ENCODE data around the gene BLNK.

BLNK gene

DNA sequence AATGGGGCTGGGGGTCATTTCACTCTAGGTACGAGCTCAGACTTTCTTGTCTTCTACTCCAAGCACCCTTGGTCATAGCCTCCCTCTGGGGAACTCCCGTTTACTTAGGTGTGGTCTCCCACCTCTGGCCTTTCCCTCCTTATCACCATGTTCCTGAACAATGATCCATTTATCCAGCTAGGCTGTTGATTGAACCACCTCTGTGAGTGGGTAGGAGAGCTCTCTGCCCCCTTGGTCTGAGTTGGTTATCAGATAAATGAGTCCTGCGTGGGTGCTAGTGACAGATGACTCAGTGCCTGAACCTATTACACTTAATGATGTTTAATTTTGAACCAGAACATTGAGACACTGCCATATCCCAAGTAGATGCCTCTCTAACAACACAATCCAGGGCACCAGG lies 9.4 kb downstream of the BLNK start:
- peak; percentile 28 for DNase-seq (ENCODE audit: low spot score)

GRCh38 chr10:96261132-96261531 lies 10.2 kb downstream of the BLNK start:
- no peak for DNase-seq (ENCODE audit: low spot score)

DNA sequence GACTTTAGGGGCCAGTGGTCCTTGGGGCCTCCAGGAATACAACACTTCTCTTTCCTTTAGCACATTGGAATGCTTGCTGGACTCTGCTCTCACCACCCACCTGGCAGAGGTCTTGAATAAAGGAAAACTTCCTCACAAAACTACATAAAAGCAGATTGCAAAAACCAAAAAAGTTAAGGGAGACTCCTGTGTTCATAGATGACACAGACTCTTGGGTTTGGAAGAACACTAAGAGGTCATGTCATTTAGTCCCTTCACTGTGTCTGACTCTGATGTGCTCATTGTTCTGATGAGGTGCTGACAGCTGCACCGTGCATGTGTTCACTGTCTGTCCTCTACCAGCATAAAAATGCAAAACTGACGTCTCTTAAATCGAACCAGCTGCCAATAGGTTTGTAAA lies 11.4 kb downstream of the BLNK start:
- no peak for DNase-seq (ENCODE audit: low spot score)

DNA sequence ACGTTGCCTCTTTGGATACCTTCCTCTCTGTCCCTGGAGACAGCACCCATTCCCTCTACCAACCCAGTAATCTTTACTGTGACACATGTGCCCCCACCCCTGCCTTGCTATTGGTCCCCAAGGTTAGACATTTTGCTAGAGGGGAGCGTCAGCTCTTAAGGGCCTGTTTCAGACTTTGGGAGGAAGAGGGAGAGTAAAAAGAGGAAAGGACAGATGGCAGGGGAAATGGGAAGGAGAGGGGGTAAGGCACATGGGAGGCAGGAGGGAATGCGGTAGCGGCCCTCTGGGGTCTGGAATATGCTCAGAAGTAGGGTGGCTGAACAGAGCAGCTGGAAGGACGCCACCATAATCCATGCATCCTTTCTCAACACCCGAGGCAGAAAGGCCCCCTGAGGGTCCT lies 12.2 kb downstream of the BLNK start:
- DNase-seq (ENCODE audit: low spot score): no peak

- no peak for DNase-seq (ENCODE audit: low spot score)
These were observed 13.4 kb downstream of the BLNK start for GRCh38 chr10:96257944-96258343.

DNA sequence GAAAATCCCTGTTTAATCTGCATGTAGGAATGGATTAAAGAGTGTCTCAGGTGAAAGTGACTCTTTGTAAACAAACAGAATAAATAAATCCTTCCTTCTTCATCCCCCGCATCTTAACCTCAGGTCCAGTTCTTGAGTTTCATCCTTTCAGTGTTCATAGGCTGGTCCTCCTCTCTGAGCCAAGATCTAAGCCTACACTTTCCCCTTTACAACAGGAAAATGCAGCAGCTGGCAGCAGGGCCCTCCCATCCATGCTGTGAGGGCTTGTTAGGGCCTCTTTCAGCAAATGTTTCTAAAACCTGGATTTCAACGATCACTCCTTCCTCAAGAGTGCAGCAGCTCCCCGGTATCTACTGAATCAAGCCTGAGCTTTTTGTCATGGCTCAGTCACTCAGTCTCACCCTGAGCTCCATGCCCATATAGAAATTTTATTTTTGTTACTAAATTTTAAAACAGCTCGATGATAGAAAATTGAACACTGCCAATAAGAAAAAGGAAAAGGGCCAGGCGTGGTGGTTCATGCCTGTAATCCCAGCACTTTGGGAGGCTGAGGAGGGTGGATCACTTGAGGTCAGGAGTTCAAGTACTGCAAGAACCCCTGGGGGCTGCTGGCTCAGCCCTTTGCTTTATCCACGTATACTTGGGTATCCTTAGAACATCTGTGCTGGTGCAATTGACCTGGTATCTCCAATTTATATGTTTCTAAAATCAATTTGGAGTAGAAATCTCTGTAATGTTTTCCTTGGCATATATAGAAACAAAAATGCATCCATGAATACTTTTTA lies 15.6 kb downstream of the BLNK start:
- DNase-seq (ENCODE audit: low spot score): no peak

DNA sequence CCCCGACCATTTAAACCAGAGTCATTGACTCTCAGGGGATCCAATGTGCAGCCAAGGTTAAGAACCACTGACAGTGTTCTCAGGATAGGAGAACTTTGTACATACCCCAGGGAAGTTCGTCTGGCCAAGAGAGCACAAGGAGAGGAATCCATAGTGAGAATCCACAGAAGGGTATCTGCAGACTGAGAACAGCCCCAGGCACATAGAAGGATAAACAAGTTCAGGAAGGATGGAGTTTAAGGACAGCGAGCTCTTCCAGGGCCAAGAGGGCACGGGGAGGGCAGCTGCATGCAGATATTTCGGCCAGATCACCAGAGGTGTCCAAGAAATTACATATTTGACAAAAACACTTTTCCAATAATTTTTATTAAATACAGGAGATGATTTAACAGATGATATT lies 16.4 kb downstream of the BLNK start:
- no peak for DNase-seq (ENCODE audit: low spot score)

GRCh38 chr10:96252730-96253129 lies 18.6 kb downstream of the BLNK start:
- no peak for DNase-seq (ENCODE audit: low spot score)

DNA sequence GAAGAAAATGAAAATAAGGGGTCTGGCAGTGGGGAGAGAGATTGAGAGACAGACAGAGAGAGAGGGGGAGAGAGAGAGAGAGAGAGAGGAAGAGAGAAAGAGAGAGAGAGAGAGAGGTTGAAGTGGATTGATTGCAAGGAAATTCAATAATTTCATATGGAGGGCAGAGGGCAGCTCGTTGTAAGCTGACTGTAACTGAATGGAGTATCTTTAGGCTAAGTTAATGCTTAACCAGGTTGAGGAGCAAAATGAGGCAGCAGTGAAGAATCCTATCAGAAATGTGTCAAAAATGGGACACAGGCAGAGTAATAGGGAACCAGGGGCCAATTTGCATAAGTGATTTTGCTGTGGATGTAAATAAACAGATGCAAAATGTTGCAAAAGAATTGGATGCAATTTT lies 21.0 kb downstream of the BLNK start:
- DNase-seq (ENCODE audit: low spot score): no peak

- DNase-seq (ENCODE audit: low spot score): no peak
These were observed 22.1 kb downstream of the BLNK start for GRCh38 chr10:96249264-96249663.

GRCh38 chr10:96244354-96244753 lies 27.0 kb downstream of the BLNK start:
- DNase-seq (ENCODE audit: low spot score): no peak

DNA sequence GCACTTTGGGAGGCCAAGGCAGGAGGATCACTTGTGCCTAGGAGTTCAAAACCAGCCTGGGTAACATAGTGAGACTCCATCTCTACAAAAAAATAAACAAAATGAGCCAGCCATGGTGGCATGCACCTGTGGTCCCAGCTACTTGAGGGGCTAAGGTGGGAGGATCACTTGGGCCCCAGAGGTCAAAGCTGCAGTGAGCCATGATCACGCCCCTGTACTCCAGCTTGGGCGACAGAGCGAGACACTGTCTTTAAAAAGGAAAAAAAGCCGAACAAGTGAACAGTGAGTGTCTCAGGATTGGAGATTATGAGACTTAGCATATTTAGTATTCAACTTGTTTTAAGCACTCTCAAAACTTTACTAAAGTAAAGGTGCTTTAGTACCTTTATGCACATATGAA lies 28.1 kb downstream of the BLNK start:
- DNase-seq (ENCODE audit: low spot score): no peak

- DNase-seq (ENCODE audit: low spot score): no peak
These were observed 28.5 kb downstream of the BLNK start for GRCh38 chr10:96242822-96243221.

DNA sequence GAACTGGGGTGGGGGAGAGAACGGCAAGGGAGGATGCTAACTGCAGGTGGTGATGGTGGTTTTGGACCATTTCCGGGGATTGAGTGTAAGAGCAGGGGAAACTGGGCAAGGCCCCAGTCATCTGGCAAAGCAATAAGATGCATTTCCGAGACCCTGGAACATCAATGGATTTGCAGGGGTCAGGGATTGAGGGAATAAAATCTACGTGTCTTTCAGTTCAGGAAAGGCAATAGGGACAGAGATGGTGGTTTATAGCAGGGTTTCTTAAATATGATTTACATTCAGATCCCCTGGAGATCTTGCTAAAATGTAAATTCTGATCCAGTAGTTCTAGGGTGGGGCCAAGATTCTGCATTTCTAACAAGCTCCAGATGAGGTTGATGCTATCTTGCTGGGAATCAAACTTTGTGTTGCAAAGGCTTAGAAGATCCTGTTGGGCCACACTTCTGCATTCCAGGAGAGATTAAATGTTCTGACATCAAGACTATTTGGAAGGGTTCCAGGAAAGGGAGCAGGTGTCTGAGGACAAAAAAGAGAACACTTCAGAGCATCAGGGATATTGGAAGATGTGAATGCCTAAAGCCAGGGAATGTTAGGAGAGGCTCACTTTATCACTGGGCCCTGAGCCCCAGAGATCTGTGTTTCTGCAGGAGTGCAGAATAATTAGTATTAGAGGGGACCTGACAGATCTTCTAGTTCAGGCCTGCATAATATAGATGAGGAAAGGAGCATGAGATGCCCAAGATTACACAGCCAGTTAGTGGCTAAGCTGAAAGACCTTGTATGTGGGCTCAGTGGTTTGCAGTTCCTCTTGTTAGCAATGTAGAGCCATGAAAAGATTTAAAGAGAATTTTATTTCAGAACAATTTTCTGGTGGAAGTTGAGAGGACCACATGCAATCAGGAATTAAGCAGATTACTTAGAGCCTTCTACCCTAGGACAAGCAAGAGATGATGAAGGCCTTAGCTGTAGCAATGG lies 32.4 kb downstream of the BLNK start:
- DNase-seq (ENCODE audit: low spot score): no peak

- no peak for DNase-seq (ENCODE audit: low spot score)
These were observed 34.5 kb downstream of the BLNK start for GRCh38 chr10:96236876-96237275.

- no peak for DNase-seq (ENCODE audit: low spot score)
These were observed 35.3 kb downstream of the BLNK start for GRCh38 chr10:96236090-96236478.

GRCh38 chr10:96235326-96236089 lies 35.9 kb downstream of the BLNK start:
- no peak for DNase-seq (ENCODE audit: low spot score)

- DNase-seq (ENCODE audit: low spot score): no peak
These were observed 37.4 kb downstream of the BLNK start for GRCh38 chr10:96233959-96234358.

DNA sequence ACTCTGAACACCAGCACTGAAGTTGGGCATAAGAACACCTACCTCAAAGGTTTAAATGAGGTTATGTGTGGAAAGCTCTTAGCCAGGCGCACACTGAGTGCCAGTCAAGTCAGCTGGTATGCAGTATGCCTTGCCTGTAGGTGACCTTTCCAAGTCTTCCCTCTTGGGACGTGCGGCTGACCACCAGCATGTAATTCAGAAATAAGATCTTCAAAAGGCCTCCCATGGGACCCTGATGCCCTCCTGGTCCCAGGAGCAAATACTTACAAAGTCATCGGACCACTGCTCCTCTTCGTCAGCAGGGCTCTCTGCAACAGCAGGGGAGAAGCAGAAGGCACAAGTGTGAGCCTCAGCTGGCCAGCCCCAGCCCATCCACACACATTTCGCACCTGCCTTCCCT lies 40.8 kb downstream of the BLNK start:
- no peak for DNase-seq (ENCODE audit: low spot score)

GRCh38 chr10:96229568-96230030 lies 41.8 kb downstream of the BLNK start:
- DNase-seq (ENCODE audit: low spot score): peak; percentile 55

DNA sequence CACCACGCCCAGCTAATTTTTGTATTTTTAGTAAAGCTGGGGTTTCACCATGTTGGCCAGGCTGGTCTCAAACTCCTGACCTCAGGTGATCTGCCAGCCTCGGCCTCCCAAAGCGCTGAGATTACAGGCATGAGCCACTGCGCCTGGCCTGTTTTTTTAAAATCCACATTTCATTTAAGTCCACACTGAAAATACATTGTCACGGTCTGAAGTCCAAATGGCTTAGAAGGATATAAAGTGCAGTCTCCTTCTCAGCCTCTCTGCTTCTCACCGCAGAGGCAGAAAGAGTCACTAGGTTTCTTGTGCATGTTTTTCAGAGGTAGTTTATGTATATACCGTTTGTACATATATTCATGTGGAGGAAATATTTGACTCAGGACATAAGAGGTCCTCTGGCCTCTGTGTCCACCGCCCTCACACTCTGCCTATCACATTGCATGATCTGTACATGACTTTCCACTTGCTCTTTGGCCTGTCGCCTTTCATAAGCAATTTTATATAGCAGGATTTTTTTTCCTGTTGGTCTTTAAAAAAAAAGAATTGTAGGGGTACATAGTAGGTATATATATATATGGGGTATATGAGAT lies 42.9 kb downstream of the BLNK start:
- DNase-seq (ENCODE audit: low spot score): no peak

DNA sequence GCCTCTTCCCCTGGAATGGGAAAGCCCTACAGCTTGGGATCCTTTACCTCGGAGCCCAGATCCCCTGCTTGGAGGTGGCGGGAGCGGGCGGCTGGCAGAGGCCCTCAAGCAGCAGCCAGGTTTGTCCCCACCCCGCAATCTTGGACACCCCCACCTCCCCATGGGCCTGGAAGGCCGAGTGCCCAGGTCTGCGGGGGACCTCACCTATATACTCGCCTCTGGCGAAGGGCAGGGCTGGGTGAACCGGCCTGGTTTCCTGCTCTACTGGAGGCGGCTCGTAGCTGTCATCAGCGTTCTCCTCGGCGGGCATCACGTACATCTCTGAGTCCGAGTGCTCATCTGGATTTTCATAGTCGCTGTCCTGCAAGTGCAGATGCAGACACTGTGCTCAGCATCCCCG lies 44.2 kb downstream of the BLNK start:
- DNase-seq (ENCODE audit: low spot score): no peak

Data from SW480 (cell line).